LNCAP (cell line): ENCODE measurements around the gene SIRT3.

ENCODE experiments used
- CTCF ChIP-seq: fragments of 450-650 bp; IDR thresholded peaks from 2 replicates; pipeline ENCODE4 v1.5.1; 2017; ENCODE audit warnings: mild to moderate bottlenecking

Gene SIRT3

DNA sequence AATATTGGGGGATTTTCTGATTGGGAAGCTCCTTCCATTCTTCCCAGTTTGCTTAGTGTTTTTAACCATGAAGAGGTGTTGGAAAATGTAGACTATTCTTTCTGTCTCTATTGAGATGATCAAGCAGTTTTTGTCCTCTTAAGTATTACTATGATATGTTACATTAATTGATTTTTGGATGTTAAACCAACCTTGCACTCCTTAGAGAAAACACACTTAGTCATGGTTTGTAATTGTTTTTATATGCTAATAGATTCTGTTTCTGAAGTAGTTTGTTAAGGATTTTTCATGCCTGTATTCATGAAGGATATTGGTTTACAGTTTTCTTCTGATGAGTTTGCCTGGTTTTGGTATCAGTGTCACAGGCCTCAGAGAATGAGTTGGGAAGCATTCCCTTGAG lies 40.1 kb upstream of the SIRT3 start:
- no peak for TF ChIP-seq CTCF

DNA sequence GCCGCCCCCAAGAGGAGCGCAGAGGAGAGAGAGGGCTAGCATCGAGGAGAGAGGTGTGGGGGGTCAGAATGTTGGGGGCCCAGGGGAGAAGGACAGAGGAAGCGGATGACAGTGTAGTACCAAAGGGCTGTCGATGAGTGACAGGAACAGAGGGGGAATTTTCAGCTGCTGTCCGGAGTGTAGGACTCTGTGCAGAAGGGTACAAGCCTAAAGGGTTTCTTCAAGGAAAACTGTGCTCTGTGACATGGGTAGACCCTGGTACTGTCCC lies 36.7 kb upstream of the SIRT3 start:
- no peak for TF ChIP-seq CTCF

GRCh38 chr11:272195-272930 lies 36.2 kb upstream of the SIRT3 start:
- no peak for TF ChIP-seq CTCF

GRCh38 chr11:271319-271715 lies 35.2 kb upstream of the SIRT3 start:
- TF ChIP-seq CTCF: no peak

GRCh38 chr11:270451-271318 lies 34.5 kb upstream of the SIRT3 start:
- no peak for TF ChIP-seq CTCF

DNA sequence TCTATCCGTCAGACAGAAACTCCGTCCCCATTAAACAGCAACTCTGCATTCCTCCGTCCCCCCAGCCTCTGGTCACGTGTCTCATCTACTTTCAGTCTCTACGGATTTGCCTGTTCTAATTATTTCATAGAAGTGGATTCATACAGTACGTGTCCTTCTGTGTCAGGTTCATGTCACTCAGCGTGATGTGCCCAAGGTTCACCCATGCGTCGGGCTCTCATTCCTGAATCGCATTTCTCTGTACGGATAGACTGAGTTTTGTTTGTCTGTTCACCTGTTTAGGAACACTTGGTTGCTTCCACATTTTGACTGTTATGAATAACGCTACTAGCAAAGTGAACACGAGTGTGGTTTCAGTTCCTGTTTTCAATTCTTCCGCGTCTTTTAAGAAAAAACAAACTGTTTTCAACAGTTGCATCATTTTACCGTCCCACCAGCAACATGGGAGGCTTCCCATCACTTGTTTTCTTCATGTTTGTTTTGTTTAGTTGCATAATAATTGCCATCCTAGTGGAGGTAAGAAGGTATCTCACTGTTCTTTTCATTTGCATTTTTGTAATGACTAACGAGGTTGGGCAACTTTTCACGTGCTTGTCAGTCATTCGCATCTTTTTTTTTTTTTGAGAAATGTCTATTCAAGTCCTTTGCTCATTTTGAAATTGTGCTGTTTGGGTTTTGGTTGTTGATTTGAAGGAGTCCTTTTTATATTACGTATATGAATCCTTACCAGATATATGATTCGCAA lies 33.2 kb upstream of the SIRT3 start:
- TF ChIP-seq CTCF: no peak

DNA sequence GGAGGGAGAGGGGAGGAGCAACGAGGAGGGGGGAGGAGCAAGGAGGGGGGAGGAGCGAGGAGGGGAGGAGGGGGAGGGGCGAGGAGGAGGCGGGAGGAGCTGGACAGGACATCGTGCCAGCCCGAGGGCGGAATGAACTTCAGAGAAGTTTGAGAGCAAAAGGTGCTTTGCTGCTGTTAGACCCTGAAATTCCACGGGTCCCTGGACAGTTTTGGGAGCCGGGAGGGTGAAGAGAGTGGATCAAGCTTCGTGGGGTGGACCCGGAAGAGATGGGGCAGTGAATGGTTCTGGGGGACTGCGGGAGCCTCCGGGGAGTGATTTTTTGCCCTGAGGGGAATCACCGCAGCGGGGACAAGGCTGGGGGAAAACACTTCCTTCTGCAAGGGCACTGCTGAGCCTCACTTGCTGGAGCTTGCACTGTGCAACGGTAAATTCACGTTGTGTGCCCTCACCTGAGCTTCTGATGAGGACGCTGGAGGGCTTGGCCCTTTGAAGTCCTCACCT lies 31.4 kb upstream of the SIRT3 start:
- TF ChIP-seq CTCF: no peak
